Epidermal melanocyte (primary cell): ENCODE measurements around the gene KANTR.

ENCODE experiments used
- DNase-seq: peaks from one replicate; pipeline ENCODE4 v3.0.0; 2011; ENCODE audit warnings: low spot score; ENCODE audit not compliant: insufficient read length

The KANTR gene

GRCh38 chrX:53093748-53094581 is at the start of gene KANTR:
KANTR (plus strand) TSS chrX:53094142; CDS start chrX:53124273, 30,131 bp downstream.
- peak; percentile 87 for DNase-seq

GRCh38 chrX:53044995-53045394 is 48.9 kb upstream of the KANTR start:
- no peak for DNase-seq

GRCh38 chrX:53047228-53047627 is 46.7 kb upstream of the KANTR start:
- DNase-seq = no peak

- DNase-seq = peak; percentile 37
These were observed 45.5 kb upstream of the KANTR start, which contains the start of gene GPR173 for GRCh38 chrX:53048169-53049126. GPR173 (plus strand) TSS chrX:53048789; CDS start chrX:53076622, 27,833 bp downstream.

- DNase-seq = no peak
These were observed 44.8 kb upstream of the KANTR start for GRCh38 chrX:53049127-53049517.

GRCh38 chrX:53050841-53051240 is 43.1 kb upstream of the KANTR start:
- DNase-seq = no peak

GRCh38 chrX:53055244-53055849 is 38.6 kb upstream of the KANTR start:
- DNase-seq = no peak

GRCh38 chrX:53056292-53056691 is 37.6 kb upstream of the KANTR start:
- DNase-seq = no peak

- no peak for DNase-seq
These were observed 28.8 kb upstream of the KANTR start for GRCh38 chrX:53065104-53065503.

- no peak for DNase-seq
These were observed 22.9 kb upstream of the KANTR start for GRCh38 chrX:53071064-53071463.

GRCh38 chrX:53071604-53072417 is 22.1 kb upstream of the KANTR start:
- no peak for DNase-seq

- DNase-seq = no peak
These were observed 21.4 kb upstream of the KANTR start for GRCh38 chrX:53072418-53073114.

- DNase-seq = no peak
These were observed 20.8 kb upstream of the KANTR start for GRCh38 chrX:53073115-53073586.

- DNase-seq = no peak
These were observed 18.9 kb upstream of the KANTR start for GRCh38 chrX:53075011-53075410.

- DNase-seq = no peak
These were observed 17.3 kb upstream of the KANTR start for GRCh38 chrX:53076671-53077070.

GRCh38 chrX:53077207-53078197 is 16.4 kb upstream of the KANTR start:
- DNase-seq = no peak

GRCh38 chrX:53078943-53079342 is 15.0 kb upstream of the KANTR start:
- no peak for DNase-seq

GRCh38 chrX:53080628-53081580 is 13.0 kb upstream of the KANTR start:
- DNase-seq = no peak
